DOHH2 (cell line): ENCODE results near the gene TMEM109.

Experiments
- H3F3A ChIP-seq: fragments of 200-600 bp; sonication (generic), shearing (Covaris generic); 2 replicates; pipeline ENCODE4 v1.6.0; 2016; ENCODE audit warnings: antibody characterized with exemption, mild to moderate bottlenecking; ENCODE audit not compliant: control insufficient read depth, insufficient read depth
- H3K27ac ChIP-seq: fragments of 200-600 bp; sonication (generic); 2 replicates; pipeline ENCODE4 v1.5.1; 2014; ENCODE audit warnings: low read depth, mild to moderate bottlenecking, low read length, moderate library complexity
- H3K27me3 ChIP-seq: fragments of 200-600 bp; sonication (generic); 2 replicates; pipeline ENCODE4 v1.6.1; 2014; ENCODE audit warnings: mild to moderate bottlenecking, low read length, mixed read lengths; ENCODE audit not compliant: control insufficient read depth
- H3K36me3 ChIP-seq: fragments of 200-600 bp; sonication (generic); 2 replicates; pipeline ENCODE4 v1.6.1; 2014; ENCODE audit warnings: mild to moderate bottlenecking, low read length, moderate library complexity, mixed read lengths; ENCODE audit not compliant: control insufficient read depth
- H3K4me1 ChIP-seq: fragments of 200-600 bp; sonication (generic); 2 replicates; pipeline ENCODE4 v1.6.1; 2014; ENCODE audit warnings: mild to moderate bottlenecking, low read length, mixed read lengths; ENCODE audit not compliant: control insufficient read depth
- H3K4me2 ChIP-seq: fragments of 200-600 bp; sonication (generic); 2 replicates; pipeline ENCODE4 v1.6.0; 2014; ENCODE audit warnings: mild to moderate bottlenecking, low read length, moderate library complexity
- H3K4me3 ChIP-seq: fragments of 200-600 bp; sonication (generic); 2 replicates; pipeline ENCODE4 v1.5.1; 2014; ENCODE audit warnings: mild to moderate bottlenecking, low read length, mixed read lengths
- H3K79me2 ChIP-seq: fragments of 200-600 bp; sonication (generic); 2 replicates; pipeline ENCODE4 v1.6.1; 2014; ENCODE audit warnings: mild to moderate bottlenecking, low read length, mixed read lengths; ENCODE audit not compliant: control insufficient read depth
- H3K9me2 ChIP-seq: fragments of 200-600 bp; sonication (generic); replicated peaks from 2 replicates; pipeline ENCODE4 v1.6.1; 2014; ENCODE audit warnings: mild to moderate bottlenecking, low read length, mixed read lengths; ENCODE audit not compliant: control insufficient read depth
- H3K9me3 ChIP-seq: fragments of 200-600 bp; sonication (generic); 2 replicates; pipeline ENCODE4 v1.6.1; 2014; ENCODE audit warnings: antibody characterized with exemption, low read length, mixed read lengths; ENCODE audit not compliant: control insufficient read depth, insufficient read depth
- H4K20me1 ChIP-seq: fragments of 200-600 bp; sonication (generic); 2 replicates; pipeline ENCODE4 v1.6.0; 2014; ENCODE audit warnings: low read depth, mild to moderate bottlenecking, antibody characterized with exemption, low read length, moderate library complexity; ENCODE audit not compliant: control insufficient read depth, insufficient read depth
- EZH2phosphoT487 ChIP-seq: fragments of 200-600 bp; sonication (generic); IDR thresholded peaks from 2 replicates; pipeline ENCODE4 v1.6.1; 2017; ENCODE audit warnings: borderline replicate concordance, mild to moderate bottlenecking, antibody characterized with exemption, low read length, moderate library complexity, mixed read lengths
- TF ChIP-seq, protein P1 (sequence below): fragments of 200-600 bp; sonication (generic); IDR thresholded peaks from one replicate; pipeline ENCODE4 v1.5.1; 2014; ENCODE audit warnings: antibody characterized with exemption, mild to moderate bottlenecking, low read depth, low read length; ENCODE audit not compliant: poor library complexity, severe bottlenecking

The TMEM109 gene

DNA sequence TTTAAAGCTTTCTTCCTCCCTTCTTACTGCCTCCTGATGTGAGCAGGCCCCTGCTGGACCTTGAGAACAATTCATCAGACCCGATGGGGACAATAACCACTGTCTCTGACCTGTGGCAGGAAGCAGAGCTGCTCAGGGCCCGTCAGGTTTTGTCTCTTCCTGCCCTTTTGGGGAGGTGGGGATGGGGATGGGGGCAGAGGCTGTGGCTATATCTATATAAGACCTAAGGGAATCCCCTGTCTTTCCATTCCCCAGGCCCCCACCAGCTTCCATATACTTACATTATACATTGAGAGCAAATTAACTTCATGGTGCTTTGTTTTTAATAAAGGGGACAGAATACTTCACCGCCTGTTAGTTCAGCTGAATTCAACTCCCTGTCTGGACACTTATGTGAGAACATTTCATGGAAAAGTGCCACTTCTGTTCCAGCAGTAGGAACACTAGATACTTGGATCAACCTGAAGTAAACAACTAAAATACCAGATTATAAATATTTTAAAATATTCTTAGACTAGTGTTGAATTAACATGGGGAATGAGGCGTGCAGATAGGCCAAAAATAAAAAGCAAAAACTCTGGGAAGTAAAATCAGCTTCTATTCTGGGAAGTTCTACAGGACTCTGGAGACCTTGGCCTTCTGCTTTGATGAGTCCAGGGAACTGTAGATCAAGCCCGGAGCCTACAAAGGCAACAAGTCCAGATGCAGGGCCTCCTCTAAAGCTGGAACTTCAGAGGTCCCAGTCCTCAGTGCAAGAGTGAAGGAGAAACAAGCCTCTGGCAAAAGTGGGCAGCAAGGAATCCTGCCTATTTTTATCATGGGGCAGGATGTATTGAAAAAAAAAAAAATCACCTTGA, 35.5 kb upstream of the TMEM109 start:
- TF ChIP-seq, protein P1, sequence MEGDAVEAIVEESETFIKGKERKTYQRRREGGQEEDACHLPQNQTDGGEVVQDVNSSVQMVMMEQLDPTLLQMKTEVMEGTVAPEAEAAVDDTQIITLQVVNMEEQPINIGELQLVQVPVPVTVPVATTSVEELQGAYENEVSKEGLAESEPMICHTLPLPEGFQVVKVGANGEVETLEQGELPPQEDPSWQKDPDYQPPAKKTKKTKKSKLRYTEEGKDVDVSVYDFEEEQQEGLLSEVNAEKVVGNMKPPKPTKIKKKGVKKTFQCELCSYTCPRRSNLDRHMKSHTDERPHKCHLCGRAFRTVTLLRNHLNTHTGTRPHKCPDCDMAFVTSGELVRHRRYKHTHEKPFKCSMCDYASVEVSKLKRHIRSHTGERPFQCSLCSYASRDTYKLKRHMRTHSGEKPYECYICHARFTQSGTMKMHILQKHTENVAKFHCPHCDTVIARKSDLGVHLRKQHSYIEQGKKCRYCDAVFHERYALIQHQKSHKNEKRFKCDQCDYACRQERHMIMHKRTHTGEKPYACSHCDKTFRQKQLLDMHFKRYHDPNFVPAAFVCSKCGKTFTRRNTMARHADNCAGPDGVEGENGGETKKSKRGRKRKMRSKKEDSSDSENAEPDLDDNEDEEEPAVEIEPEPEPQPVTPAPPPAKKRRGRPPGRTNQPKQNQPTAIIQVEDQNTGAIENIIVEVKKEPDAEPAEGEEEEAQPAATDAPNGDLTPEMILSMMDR = no peak
- TF ChIP-seq EZH2phosphoT487 = no peak
- Histone ChIP-seq H3K4me3 (no peak overlapping the region), H4K20me1 (no peaks in the 10 kb centered on the region), H3K79me2 (no peaks in the 10 kb centered on the region), H3K4me2 (no peak overlapping the region), H3K36me3 (peaks cover 15% of the 10 kb centered on the region), H3K9me2 (no peaks in the 10 kb centered on the region), H3K27ac (no peak overlapping the region), H3K4me1 (no peaks in the 10 kb centered on the region), H3F3A (no peaks in the 10 kb centered on the region), H3K27me3 (no peaks in the 10 kb centered on the region), H3K9me3 (no peaks in the 10 kb centered on the region)

DNA sequence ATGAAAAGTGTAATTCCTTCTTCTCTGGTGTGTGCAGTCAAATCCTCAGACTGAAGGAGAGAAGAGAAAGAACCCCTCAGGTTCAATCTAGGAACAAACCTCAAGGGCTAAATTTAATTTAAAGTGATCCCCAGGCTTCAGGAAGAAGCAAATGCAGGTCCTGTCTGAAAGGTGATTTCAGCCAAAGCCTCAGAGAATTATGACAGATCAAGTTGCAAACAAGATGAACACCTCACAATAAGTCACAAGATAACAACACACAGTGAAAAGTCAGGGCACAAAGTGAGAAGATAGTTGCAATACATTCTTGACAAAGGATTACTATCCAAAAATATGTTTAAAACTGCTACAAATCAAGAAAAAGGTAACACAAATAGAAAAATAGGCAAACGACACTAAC, 34.9 kb upstream of the TMEM109 start:
- Histone ChIP-seq H3F3A (no peaks in the 10 kb centered on the region), H3K4me1 (no peaks in the 10 kb centered on the region), H4K20me1 (no peaks in the 10 kb centered on the region), H3K27me3 (no peaks in the 10 kb centered on the region), H3K4me3 (no peak overlapping the region), H3K36me3 (peaks cover 15% of the 10 kb centered on the region), H3K79me2 (no peaks in the 10 kb centered on the region), H3K9me2 (no peaks in the 10 kb centered on the region), H3K9me3 (no peaks in the 10 kb centered on the region), H3K27ac (no peak overlapping the region), H3K4me2 (no peak overlapping the region)
- no peak for TF ChIP-seq EZH2phosphoT487
- TF ChIP-seq, protein P1 = no peak

DNA sequence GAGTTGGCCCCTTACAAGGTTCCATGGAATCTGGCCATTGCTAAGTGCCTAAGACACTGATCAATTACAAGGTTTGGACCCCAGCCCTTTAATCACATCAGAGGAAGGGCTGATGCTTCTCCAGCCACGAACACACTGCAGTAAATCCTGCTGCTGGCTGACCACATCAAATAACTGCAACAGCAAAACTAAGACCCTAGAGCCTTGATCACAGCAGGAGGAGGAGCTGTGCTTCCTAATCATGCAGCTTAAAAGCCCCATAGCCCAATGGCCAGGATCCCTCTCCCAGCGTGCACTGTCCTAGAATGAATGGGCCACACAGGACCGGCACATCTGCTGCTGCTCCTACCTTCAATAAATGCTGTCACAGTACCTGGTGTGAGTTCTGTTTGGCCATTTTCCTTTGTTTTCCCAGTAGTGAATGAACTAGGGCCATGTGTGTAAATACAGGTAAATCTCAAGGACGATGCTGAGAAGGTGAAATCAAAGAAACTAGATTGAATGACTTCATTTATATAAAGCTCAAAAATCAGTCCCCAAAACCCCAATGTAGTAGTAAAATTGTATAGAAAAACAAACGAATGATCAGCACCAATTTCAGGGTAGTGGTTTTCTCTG, 33.9 kb upstream of the TMEM109 start:
- Histone ChIP-seq H3K4me2 (no peak overlapping the region), H3K9me2 (no peaks in the 10 kb centered on the region), H3K27ac (no peak overlapping the region), H3K9me3 (no peaks in the 10 kb centered on the region), H3K4me3 (no peak overlapping the region), H3K36me3 (peaks cover 15% of the 10 kb centered on the region), H3K79me2 (no peaks in the 10 kb centered on the region), H3K4me1 (no peaks in the 10 kb centered on the region), H4K20me1 (no peaks in the 10 kb centered on the region), H3F3A (no peaks in the 10 kb centered on the region), H3K27me3 (no peaks in the 10 kb centered on the region)
- TF ChIP-seq EZH2phosphoT487 = no peak
- TF ChIP-seq, protein P1 = no peak
